HepG2 (cell line): ENCODE results near the gene CD163. TPM values are rescaled to one million over a fixed set of nuclear protein-coding genes. Genes with fewer than 3 reads are reported as not detected.

ENCODE experiments used
- ATAC-seq: fragments of 200-7000 bp; cut with Tn5 transposase; 3 replicates; pipeline ENCODE4 v1.9.1; 2020; ENCODE audit warnings: mild to moderate bottlenecking, moderate library complexity
- BruUV-seq: library from RNA; stranded (reverse); fragments of 400-500 nt; replicated peaks from 2 replicates; lab custom pipeline; 2021; lab: Mats Ljungman, UMichigan
- CTCF ChIA-PET: fragments of 300-600 bp; formaldehyde crosslinking; extraction: SDS; loops from one replicate; lab custom pipeline; 2021; ENCODE audit warnings: low total read pairs, inconsistent platforms, low intra/inter-chr PET ratio; lab: Yijun Ruan, JAX
- POLR2A ChIA-PET: fragments of 350-600 bp; sonication (Branson Sonifier 250); formaldehyde crosslinking; loops from one replicate; lab custom pipeline; 2020; ENCODE audit warnings: antibody characterized with exemption, inconsistent platforms; lab: Yijun Ruan, JAX
- DNase-seq: peaks from one replicate; pipeline ENCODE4 v3.0.0-alpha.2; 2015; ENCODE audit warnings: low spot score
- FAIRE-seq: peaks from 3 replicates; lab custom pipeline; 2011; peaks lifted over from hg19 to GRCh38; lab: Jason Lieb, UNC
- H2AFZ ChIP-seq: one replicate; pipeline ENCODE4 v1.6.1; 2011; ENCODE audit warnings: low read length, inconsistent platforms
- H3K27ac ChIP-seq: fragments of 300-600 bp; 3 replicates; pipeline ENCODE4 v1.8.0; 2011; ENCODE audit warnings: mixed run types, mild to moderate bottlenecking, mixed read lengths, low read length, inconsistent platforms; ENCODE audit not compliant: insufficient read depth; ENCODE audit errors: extremely low read length
- H3K27me3 ChIP-seq, 2 experiments: fragments of 200-600 bp in 1 of 2; 2 replicates in 1 of 2; 3 replicates in 1 of 2; pipeline versions ENCODE4 v1.6.0 to v1.8.0; 2011; ENCODE audit warnings: low read length in 2 of 2, mild to moderate bottlenecking in 2 of 2, moderate library complexity in 2 of 2, inconsistent platforms in 1 of 2; ENCODE audit not compliant: insufficient read depth in 2 of 2, control insufficient read depth in 1 of 2
- H3K36me3 ChIP-seq, 2 experiments: fragments of 200-600 bp in 1 of 2; replicated peaks in 1 of 2; 2 replicates in 1 of 2; 3 replicates in 1 of 2; pipeline versions ENCODE4 v1.5.1 to v1.8.0; 2011; ENCODE audit warnings: low read length in 2 of 2, inconsistent platforms in 1 of 2; ENCODE audit not compliant: insufficient read depth in 2 of 2, control insufficient read depth in 1 of 2
- H3K4me1 ChIP-seq: 2 replicates; pipeline ENCODE4 v1.5.1; 2012; ENCODE audit warnings: low read length, inconsistent platforms; ENCODE audit not compliant: insufficient read depth
- H3K4me2 ChIP-seq: 2 replicates; pipeline ENCODE4 v1.6.0; 2011; ENCODE audit warnings: low read depth, low read length, inconsistent platforms
- H3K4me3 ChIP-seq, 3 experiments: fragments of 200-600 bp in 1 of 3; sonication (generic), shearing (Covaris generic) in 1 of 3; replicated peaks in 1 of 3; 2 replicates each; pipeline ENCODE4 v1.5.1; 2011 to 2016; ENCODE audit warnings: low read length in 3 of 3, inconsistent platforms in 2 of 3, low read depth in 2 of 3, mild to moderate bottlenecking in 2 of 3, control low read depth in 1 of 3, mixed read lengths in 1 of 3; ENCODE audit not compliant: insufficient read depth in 1 of 3
- H3K79me2 ChIP-seq: one replicate; pipeline ENCODE4 v1.6.1; 2011; ENCODE audit warnings: low read length, inconsistent platforms; ENCODE audit not compliant: insufficient read depth
- H3K9ac ChIP-seq: 2 replicates; pipeline ENCODE4 v1.6.0; 2011; ENCODE audit warnings: mild to moderate bottlenecking, low read depth, low read length, inconsistent platforms; ENCODE audit not compliant: insufficient read depth
- H3K9me3 ChIP-seq: 2 replicates; pipeline ENCODE4 v1.5.1; 2012; ENCODE audit warnings: mild to moderate bottlenecking, low read length
- H4K20me1 ChIP-seq: 2 replicates; pipeline ENCODE4 v1.6.0; 2011; ENCODE audit warnings: inconsistent platforms, mild to moderate bottlenecking, low read length, moderate library complexity; ENCODE audit not compliant: insufficient read depth
- CEBPB ChIP-seq: IDR thresholded peaks from 2 replicates; pipeline ENCODE4 v1.6.1; 2011; ENCODE audit warnings: low read depth, low read length, improper control_type of control experiment, borderline replicate concordance
- CREB1 ChIP-seq, 2 experiments: fragments of 450-650 bp in 1 of 2; IDR thresholded peaks; 2 replicates each; pipeline ENCODE4 v1.6.1; 2016 to 2017; ENCODE audit warnings: control low read depth in 1 of 2, mild to moderate bottlenecking in 1 of 2, missing compliant biosample characterization in 1 of 2, missing genetic modification characterization in 1 of 2
- FOSL1 ChIP-seq: sonication (generic); formaldehyde crosslinking; IDR thresholded peaks from 2 replicates; pipeline ENCODE4 v1.9.0; 2021; ENCODE audit warnings: missing genetic modification reagents, borderline replicate concordance
- FOSL2 ChIP-seq: sonication (generic); formaldehyde crosslinking; IDR thresholded peaks from 2 replicates; pipeline ENCODE4 v1.4.0; 2020; ENCODE audit warnings: missing genetic modification reagents
- FOXA1 ChIP-seq, 2 experiments: fragments of 450-650 bp in 1 of 2; sonication (generic) in 1 of 2; formaldehyde crosslinking in 1 of 2; IDR thresholded peaks; 2 replicates each; pipeline versions ENCODE4 v1.4.0 to v1.6.1; 2016 to 2020; ENCODE audit warnings: missing genetic modification reagents in 1 of 2
- FOXA3 ChIP-seq: IDR thresholded peaks from 2 replicates; pipeline ENCODE4 v1.6.1; 2016; ENCODE audit warnings: missing genetic modification reagents, missing compliant biosample characterization
- SOX13 ChIP-seq, 3 experiments: fragments of 450-650 bp in 1 of 3; sonication (generic) in 1 of 3; formaldehyde crosslinking in 1 of 3; IDR thresholded peaks in 2 of 3; conservative IDR thresholded peaks in 1 of 3; 2 replicates each; pipeline versions ENCODE4 v1.5.0 to v1.6.1; 2016 to 2020; ENCODE audit warnings: antibody characterized with exemption in 1 of 3, mild to moderate bottlenecking in 1 of 3, missing compliant biosample characterization in 1 of 3, missing genetic modification reagents in 1 of 3, moderate library complexity in 1 of 3
- ZNF780A ChIP-seq: sonication (generic); formaldehyde crosslinking; IDR thresholded peaks from 2 replicates; pipeline ENCODE4 v1.8.0; 2022; ENCODE audit warnings: mild to moderate bottlenecking, missing genetic modification reagents, moderate library complexity
- ZSCAN20 ChIP-seq: sonication (generic); formaldehyde crosslinking; IDR thresholded peaks from 2 replicates; pipeline ENCODE4 v1.4.0; 2020; ENCODE audit warnings: missing genetic modification reagents, mild to moderate bottlenecking, borderline replicate concordance
- WGBS: methylation state at CpG from one replicate; pipeline ENCODE4 v1.1.6; 2017; ENCODE audit warnings: low lambda C conversion rate; 5-methylcytosine and 5-hydroxymethylcytosine counted together
- in situ Hi-C: cut with HindIII; loops from 2 replicates; pipeline ENCODE4 v1.10.0; 2017; ENCODE audit warnings: low pct_unique_long_range_greater_than_20kb; ENCODE audit not compliant: extremely low pct_ligation_motif_present
- intact Hi-C: fragments of 100-400 bp; cut with micrococcal nuclease; formaldehyde crosslinking; loops from one replicate; pipeline ENCODE4 v1.10.0; 2022; ENCODE audit not compliant: unreplicated experiment
- polyA plus RNA-seq, 8 experiments: library from polyadenylated mRNA; depleted of rRNA in 3 of 8; stranded (reverse) in 7 of 8; unstranded in 1 of 8; fragments of >200 nt; fragmentation: Illumina TruSeq in 4 of 8; extraction: Trizol in 4 of 8; gene quantifications; 2 replicates each; pipeline versions ENCODE4 v1.2.1 to v1.2.3, GENCODE V29; 2011 to 2016; ENCODE audit warnings: low read depth in 4 of 8, missing spikeins in 1 of 8, mixed read lengths in 1 of 8; ENCODE audit not compliant: insufficient read depth in 1 of 8
- total RNA-seq, 5 experiments: library from RNA; depleted of rRNA; stranded (reverse); fragments of >200 nt; fragmentation: Illumina TruSeq; extraction: Trizol; gene quantifications; 2 replicates each; pipeline ENCODE4 v1.2.3, GENCODE V29; 2016; ENCODE audit warnings: low read depth in 1 of 5
- TF ChIP-seq, protein P1 (sequence below): IDR thresholded peaks from 2 replicates; pipeline ENCODE4 v1.6.1; 2016; ENCODE audit warnings: control low read depth
- TF ChIP-seq, protein P2 (sequence below): sonication (generic); formaldehyde crosslinking; IDR thresholded peaks from 2 replicates; pipeline ENCODE4 v1.4.0; 2020; ENCODE audit warnings: missing genetic modification reagents
- TF ChIP-seq, protein P3 (sequence below): sonication (generic); formaldehyde crosslinking; IDR thresholded peaks from 2 replicates; pipeline ENCODE4 v1.4.0; 2020; ENCODE audit warnings: missing genetic modification reagents

CD163 gene
- total and polyA plus RNA-seq, 2 of the 13 experiments (the other 11 are each of a cell fraction or from before 2014, with no cell fraction given) = not detected

DNA sequence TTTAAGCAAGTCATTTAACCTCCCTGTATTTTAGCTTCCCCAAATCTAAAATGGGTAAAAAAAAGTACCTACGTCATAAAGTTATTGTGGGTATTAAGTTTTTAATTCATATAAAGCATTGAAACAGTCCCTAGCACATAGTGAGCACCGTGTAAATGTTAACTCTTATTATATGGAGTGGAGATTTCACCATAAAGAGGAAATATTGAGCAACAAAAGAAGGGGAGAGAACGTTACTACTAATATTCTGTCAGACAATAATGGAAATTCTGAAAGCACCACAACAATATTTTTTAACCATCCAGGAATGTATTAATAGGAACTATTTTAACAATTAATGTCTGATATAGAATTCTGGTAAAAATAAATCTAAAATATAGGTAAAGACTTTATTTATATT, 51.8 kb downstream of the CD163 start:
- H4K20me1 ChIP-seq = no peaks in the 10 kb centered on the region
- FAIRE-seq = no peak
- ChIA-PET POLR2A (no interaction called here), CTCF (no interaction called here)
- peak; percentile 28; the same call in 1 of the 2 replicates for TF ChIP-seq CEBPB
- TF ChIP-seq, protein P1, sequence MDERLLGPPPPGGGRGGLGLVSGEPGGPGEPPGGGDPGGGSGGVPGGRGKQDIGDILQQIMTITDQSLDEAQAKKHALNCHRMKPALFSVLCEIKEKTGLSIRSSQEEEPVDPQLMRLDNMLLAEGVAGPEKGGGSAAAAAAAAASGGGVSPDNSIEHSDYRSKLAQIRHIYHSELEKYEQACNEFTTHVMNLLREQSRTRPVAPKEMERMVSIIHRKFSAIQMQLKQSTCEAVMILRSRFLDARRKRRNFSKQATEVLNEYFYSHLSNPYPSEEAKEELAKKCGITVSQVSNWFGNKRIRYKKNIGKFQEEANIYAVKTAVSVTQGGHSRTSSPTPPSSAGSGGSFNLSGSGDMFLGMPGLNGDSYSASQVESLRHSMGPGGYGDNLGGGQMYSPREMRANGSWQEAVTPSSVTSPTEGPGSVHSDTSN (CRISPR knock-in tag) = no peak
- peak; percentile 61 for TF ChIP-seq CREB1 (IDR thresholded peaks at IDR 0.05)
- no peak for TF ChIP-seq CREB1 (CRISPR knock-in tag; IDR thresholded peaks at IDR 0.05)
- no peak for TF ChIP-seq ZSCAN20 (CRISPR knock-in tag)
- in situ Hi-C loops = loop anchor here (5.0 kb wide), 1 partner anchor 229 kb away; no protein-coding TSS in a partner anchor
- intact Hi-C loops = no loop called here
- no peak for DNase-seq
- ATAC-seq = no peak
- no TSS peak for BruUV-seq
- H3K27ac ChIP-seq = no peak overlapping the region
- no peaks in the 10 kb centered on the region for H3K36me3 ChIP-seq
- 2% methylated on average over 3 of the region's 3 CpGs for WGBS
- no peaks in the 10 kb centered on the region for H3K4me1 ChIP-seq
- H3K4me3 ChIP-seq = no peak overlapping the region
- no peak overlapping the region for H3K9ac ChIP-seq
- H3K79me2 ChIP-seq = no peaks in the 10 kb centered on the region
- H2AFZ ChIP-seq = no peak overlapping the region
- no peaks in the 10 kb centered on the region for H3K9me3 ChIP-seq
- no peaks in the 10 kb centered on the region for H3K27me3 ChIP-seq
- H3K4me2 ChIP-seq = no peak overlapping the region

GRCh38 chr12:7450667-7451066, 52.9 kb downstream of the CD163 start:
- H3K4me2 ChIP-seq = no peak overlapping the region
- DNase-seq (peak; percentile 46), FAIRE-seq (no peak), ATAC-seq (no peak)
- in situ Hi-C loops = loop anchor here (5.0 kb wide), 1 partner anchor 228 kb away; no protein-coding TSS in a partner anchor
- intact Hi-C loops = no loop called here
- H3K27me3 ChIP-seq = no peaks in the 10 kb centered on the region
- H4K20me1 ChIP-seq = no peaks in the 10 kb centered on the region
- no TSS peak for BruUV-seq
- no peaks in the 10 kb centered on the region for H3K9me3 ChIP-seq
- H3K79me2 ChIP-seq = no peaks in the 10 kb centered on the region
- H2AFZ ChIP-seq = no peak overlapping the region
- H3K9ac ChIP-seq = no peak overlapping the region
- no peaks in the 10 kb centered on the region for H3K36me3 ChIP-seq
- CTCF ChIA-PET = no interaction called here
- H3K27ac ChIP-seq = no peak overlapping the region
- POLR2A ChIA-PET = no interaction called here
- H3K4me3 ChIP-seq = no peak overlapping the region
- H3K4me1 ChIP-seq = no peaks in the 10 kb centered on the region
- 5% methylated on average over 7 of the region's 7 CpGs for WGBS
- TF ChIP-seq CREB1 (IDR thresholded peaks at IDR 0.05) = peak; percentile 83
- no peak for TF ChIP-seq CREB1 (CRISPR knock-in tag; IDR thresholded peaks at IDR 0.05)
- TF ChIP-seq, protein P2, sequence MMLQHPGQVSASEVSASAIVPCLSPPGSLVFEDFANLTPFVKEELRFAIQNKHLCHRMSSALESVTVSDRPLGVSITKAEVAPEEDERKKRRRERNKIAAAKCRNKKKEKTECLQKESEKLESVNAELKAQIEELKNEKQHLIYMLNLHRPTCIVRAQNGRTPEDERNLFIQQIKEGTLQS (CRISPR knock-in tag) = 0 out of 2 replicates have a peak, but pooled peaks have one; percentile 38
- peak; percentile 84 for TF ChIP-seq FOSL2
- TF ChIP-seq FOSL1 = 0 out of 2 replicates have a peak, but pooled peaks have one; percentile 22
- no peak for TF ChIP-seq SOX13 (IDR thresholded peaks at IDR 0.05)
- no peak for TF ChIP-seq SOX13 (CRISPR knock-in tag; conservative IDR thresholded peaks at IDR 0.05 in 1 of 2, IDR thresholded peaks at IDR 0.05 in 1 of 2)
- TF ChIP-seq FOXA1 (IDR thresholded peaks at IDR 0.05) = no peak
- peak; percentile 22; the same call in 1 of the 2 replicates for TF ChIP-seq FOXA1 (CRISPR knock-in tag; IDR thresholded peaks at IDR 0.05)
- no peak for TF ChIP-seq ZNF780A (CRISPR knock-in tag)
- TF ChIP-seq FOXA3 (CRISPR knock-in tag) = 0 out of 2 replicates have a peak, but pooled peaks have one; percentile 28
- TF ChIP-seq, protein P3, sequence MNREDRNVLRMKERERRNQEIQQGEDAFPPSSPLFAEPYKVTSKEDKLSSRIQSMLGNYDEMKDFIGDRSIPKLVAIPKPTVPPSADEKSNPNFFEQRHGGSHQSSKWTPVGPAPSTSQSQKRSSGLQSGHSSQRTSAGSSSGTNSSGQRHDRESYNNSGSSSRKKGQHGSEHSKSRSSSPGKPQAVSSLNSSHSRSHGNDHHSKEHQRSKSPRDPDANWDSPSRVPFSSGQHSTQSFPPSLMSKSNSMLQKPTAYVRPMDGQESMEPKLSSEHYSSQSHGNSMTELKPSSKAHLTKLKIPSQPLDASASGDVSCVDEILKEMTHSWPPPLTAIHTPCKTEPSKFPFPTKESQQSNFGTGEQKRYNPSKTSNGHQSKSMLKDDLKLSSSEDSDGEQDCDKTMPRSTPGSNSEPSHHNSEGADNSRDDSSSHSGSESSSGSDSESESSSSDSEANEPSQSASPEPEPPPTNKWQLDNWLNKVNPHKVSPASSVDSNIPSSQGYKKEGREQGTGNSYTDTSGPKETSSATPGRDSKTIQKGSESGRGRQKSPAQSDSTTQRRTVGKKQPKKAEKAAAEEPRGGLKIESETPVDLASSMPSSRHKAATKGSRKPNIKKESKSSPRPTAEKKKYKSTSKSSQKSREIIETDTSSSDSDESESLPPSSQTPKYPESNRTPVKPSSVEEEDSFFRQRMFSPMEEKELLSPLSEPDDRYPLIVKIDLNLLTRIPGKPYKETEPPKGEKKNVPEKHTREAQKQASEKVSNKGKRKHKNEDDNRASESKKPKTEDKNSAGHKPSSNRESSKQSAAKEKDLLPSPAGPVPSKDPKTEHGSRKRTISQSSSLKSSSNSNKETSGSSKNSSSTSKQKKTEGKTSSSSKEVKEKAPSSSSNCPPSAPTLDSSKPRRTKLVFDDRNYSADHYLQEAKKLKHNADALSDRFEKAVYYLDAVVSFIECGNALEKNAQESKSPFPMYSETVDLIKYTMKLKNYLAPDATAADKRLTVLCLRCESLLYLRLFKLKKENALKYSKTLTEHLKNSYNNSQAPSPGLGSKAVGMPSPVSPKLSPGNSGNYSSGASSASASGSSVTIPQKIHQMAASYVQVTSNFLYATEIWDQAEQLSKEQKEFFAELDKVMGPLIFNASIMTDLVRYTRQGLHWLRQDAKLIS (CRISPR knock-in tag) = no peak
